Endothelial cell of umbilical vein (primary cell): ENCODE data around the gene AMER2.

Source experiments
- CTCF ChIP-seq, 2 donors: IDR thresholded peaks; 1 replicate in 1 of 2; 2 replicates in 1 of 2; pipeline ENCODE4 v1.5.1; 2011; ENCODE audit warnings: low read length in 2 of 2, mild to moderate bottlenecking in 2 of 2, moderate library complexity in 2 of 2, control low read depth in 1 of 2, inconsistent platforms in 1 of 2, low read depth in 1 of 2; ENCODE audit not compliant: insufficient read depth in 1 of 2; ENCODE audit errors: extremely low read depth in 1 of 2
- EZH2 ChIP-seq: IDR thresholded peaks from 2 replicates; pipeline ENCODE4 v1.6.1; 2012; ENCODE audit warnings: borderline replicate concordance, low read depth, mild to moderate bottlenecking, moderate library complexity, low read length, inconsistent platforms; ENCODE audit not compliant: severe bottlenecking
- FOS ChIP-seq: IDR thresholded peaks from 2 replicates; pipeline ENCODE4 v1.6.1; 2011; ENCODE audit warnings: mild to moderate bottlenecking, low read length, moderate library complexity, borderline replicate concordance; ENCODE audit not compliant: insufficient read depth
- POLR2A ChIP-seq: IDR thresholded peaks from 2 replicates; pipeline ENCODE4 v1.6.1; 2012; ENCODE audit warnings: low read depth, mild to moderate bottlenecking, control low read depth, low read length
- POLR2AphosphoS5 ChIP-seq: IDR thresholded peaks from 2 replicates; pipeline ENCODE4 v1.6.1; 2012; ENCODE audit warnings: low read depth, mild to moderate bottlenecking, control low read depth, low read length, moderate library complexity; ENCODE audit not compliant: insufficient read depth

GRCh38 chr13:25179011-25179410, 6.9 kb upstream of the AMER2 start:
- TF ChIP-seq CTCF (IDR thresholded peaks at IDR 0.05; ENCODE audit: extremely low read depth in 1 of 2, insufficient read depth in 1 of 2, low read depth in 1 of 2, low read length in 2 of 2) (no peak), POLR2AphosphoS5 (no peak), FOS (no peak), POLR2A (no peak), EZH2 (no peak)
